Subcutaneous adipose tissue (tissue), 4 donors: ENCODE results near the gene MSI2. TPM values are rescaled to one million over a fixed set of nuclear protein-coding genes. Genes with fewer than 3 reads are reported as not detected.

Source experiments
- CTCF ChIP-seq: fragments of 450-650 bp; IDR thresholded peaks from one replicate; pipeline ENCODE4 v1.5.1; 2016; ENCODE audit warnings: low read depth, mild to moderate bottlenecking, control low read depth, antibody characterized with exemption, moderate library complexity
- total RNA-seq, 4 donors: library from RNA; depleted of rRNA; stranded (reverse); fragments of >200 nt; gene quantifications; one replicate each; pipeline ENCODE4 v1.1.0, GENCODE V29; 2016

Gene MSI2
- total RNA-seq, 4 donors from 2014 or later, result 9.5 to 12.9 (median 10.9) TPM

DNA sequence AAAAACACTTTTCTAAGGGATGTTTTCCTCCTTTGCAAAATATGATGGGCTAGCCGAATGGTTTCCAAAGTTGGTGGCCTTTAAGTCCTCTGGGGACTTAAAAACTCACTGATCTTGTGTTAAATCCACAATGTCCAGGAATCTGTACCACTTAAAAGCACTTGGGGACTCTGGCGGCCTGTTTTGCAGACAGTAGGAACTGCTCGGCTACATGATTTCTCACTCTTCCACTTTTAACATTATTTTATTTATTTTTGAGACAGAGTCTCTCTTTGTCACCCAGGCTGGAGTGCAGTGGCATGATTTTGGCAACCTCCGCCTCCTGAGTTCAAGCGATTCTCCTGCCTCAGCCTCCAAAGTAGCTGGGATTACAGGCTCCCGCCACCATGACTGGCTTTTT lies 9.1 kb upstream of the MSI2 start:
- TF ChIP-seq CTCF, result no peak

GRCh38 chr17:57247913-57248312 lies 8.4 kb upstream of the MSI2 start:
- TF ChIP-seq CTCF, result no peak

GRCh38 chr17:57249520-57249919 lies 6.8 kb upstream of the MSI2 start:
- TF ChIP-seq CTCF, result no peak

GRCh38 chr17:57251211-57251787 lies 5.0 kb upstream of the MSI2 start:
- no peak for TF ChIP-seq CTCF

DNA sequence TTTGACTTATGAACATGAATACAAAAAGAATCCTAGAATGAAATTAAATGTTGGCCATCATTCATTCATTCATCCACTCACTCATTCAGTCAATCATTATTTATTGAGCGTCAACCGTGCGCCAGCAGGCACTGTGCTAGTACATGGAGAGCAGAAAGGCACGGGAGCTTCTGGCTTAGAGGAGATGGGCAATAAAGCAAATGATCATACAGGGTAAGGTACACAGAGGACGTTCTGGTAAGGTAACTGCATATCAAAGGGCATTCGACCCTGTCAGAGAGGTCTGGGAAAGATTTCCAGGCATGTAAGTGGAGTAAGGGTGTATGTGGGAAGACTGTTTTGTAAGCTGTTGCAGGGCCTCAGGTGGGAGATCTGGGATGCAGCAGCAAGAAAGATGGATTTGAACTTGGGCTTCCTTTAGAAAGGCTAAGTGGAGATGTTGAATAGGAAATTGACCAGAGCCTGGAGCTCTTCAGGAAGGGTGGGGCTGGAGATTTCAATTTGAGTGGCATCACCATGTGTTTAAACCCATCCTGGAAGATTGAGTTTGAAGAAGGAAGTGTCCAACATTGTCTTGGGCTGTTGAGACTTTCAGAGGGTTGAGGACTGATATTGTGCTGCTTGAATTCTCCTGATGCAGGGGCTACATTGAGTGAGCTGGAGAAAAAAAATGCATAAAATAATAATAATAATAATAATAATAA lies 2.8 kb upstream of the MSI2 start:
- no peak for TF ChIP-seq CTCF

DNA sequence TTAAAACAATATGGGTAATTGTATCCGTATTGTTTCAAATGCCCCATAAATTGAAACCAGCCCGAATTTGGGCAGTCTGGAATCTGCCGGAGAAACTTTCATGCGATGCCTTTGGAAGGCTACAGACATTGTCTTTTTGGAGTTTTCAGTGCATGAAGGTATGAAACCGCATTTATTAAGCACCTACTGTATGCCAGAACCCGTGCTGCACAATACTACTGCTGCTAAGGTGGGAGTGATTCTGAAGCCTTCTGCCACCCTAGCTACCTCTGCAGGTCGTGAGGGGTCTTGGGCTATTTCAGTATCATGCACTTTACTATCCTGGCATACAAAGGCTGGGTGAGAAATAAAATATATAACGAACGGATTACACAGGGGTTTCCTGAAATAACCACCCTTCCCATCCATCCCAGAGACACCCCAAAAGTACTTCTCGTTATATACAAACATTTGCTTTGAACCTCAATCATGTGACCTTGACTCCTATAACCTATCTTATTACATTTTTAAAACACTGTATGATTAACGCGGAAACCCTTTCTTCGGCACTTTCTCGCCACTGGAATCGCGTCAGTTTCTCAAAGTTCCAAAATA lies 1.0 kb upstream of the MSI2 start:
- TF ChIP-seq CTCF, result no peak

GRCh38 chr17:57256708-57257112 lies 387 bp downstream of the MSI2 start:
- no peak for TF ChIP-seq CTCF
